K562 (cell line): ENCODE data around the gene MAP3K6. TPM values are rescaled to one million over a fixed set of nuclear protein-coding genes. Genes with fewer than 3 reads are reported as not detected.
A peak's percentile ranks its signal among the peaks of the same experiment; 100 is the strongest.

Source experiments
- CHD2 ChIP-seq: IDR thresholded peaks from 2 replicates; pipeline ENCODE4 v1.6.1; 2011; ENCODE audit warnings: low read depth, low read length
- CTBP1 ChIP-seq: fragments of 450-650 bp; IDR thresholded peaks from 2 replicates; pipeline ENCODE4 v1.6.1; 2016; ENCODE audit warnings: borderline replicate concordance
- HIVEP1 ChIP-seq: fragments of 250-450 bp; sonication (Bioruptor Pico); IDR thresholded peaks from 2 replicates; pipeline ENCODE4 v1.4.0; 2020; ENCODE audit warnings: mild to moderate bottlenecking
- HNRNPH1 ChIP-seq: fragments of 200-400 bp; formaldehyde crosslinking; optimal IDR thresholded peaks from 2 replicates; pipeline ENCODE3; 2017; ENCODE audit warnings: low read depth, mild to moderate bottlenecking, low read length, moderate library complexity
- IFI16 ChIP-seq: fragments of 250-450 bp; sonication (Bioruptor Pico); IDR thresholded peaks from 2 replicates; pipeline ENCODE4 v2.1.2; 2022; ENCODE audit warnings: mild to moderate bottlenecking, inconsistent platforms
- KLF1 ChIP-seq: fragments of 450-650 bp; IDR thresholded peaks from 2 replicates; pipeline ENCODE4 v1.6.1; 2016; ENCODE audit warnings: missing genetic modification characterization, missing compliant biosample characterization
- LEF1 ChIP-seq: fragments of 450-650 bp; IDR thresholded peaks from 2 replicates; pipeline ENCODE4 v1.6.1; 2016; ENCODE audit warnings: mild to moderate bottlenecking
- MED1 ChIP-seq: sonication (generic); formaldehyde crosslinking; IDR thresholded peaks from 2 replicates; pipeline ENCODE4 v1.8.1; 2023; ENCODE audit warnings: missing genetic modification reagents, borderline replicate concordance
- MXD1 ChIP-seq: fragments of 250-450 bp; sonication (Bioruptor Pico); IDR thresholded peaks from 2 replicates; pipeline ENCODE4 v1.8.0; 2021; ENCODE audit warnings: borderline replicate concordance, mild to moderate bottlenecking, moderate library complexity; ENCODE audit not compliant: poor library complexity, severe bottlenecking
- NFXL1 ChIP-seq: fragments of 450-650 bp; formaldehyde crosslinking; IDR thresholded peaks from 2 replicates; pipeline ENCODE4 v1.4.0; 2021; ENCODE audit warnings: mild to moderate bottlenecking
- PCBP2 ChIP-seq: fragments of 200-400 bp; formaldehyde crosslinking; IDR thresholded peaks from 2 replicates; pipeline ENCODE4 v1.6.1; 2018; ENCODE audit warnings: low read length, low read depth, mild to moderate bottlenecking, moderate library complexity; ENCODE audit not compliant: poor library complexity, severe bottlenecking
- SIRT6 ChIP-seq: IDR thresholded peaks from one replicate; pipeline ENCODE4 v1.6.1; 2012; ENCODE audit warnings: low read depth, mild to moderate bottlenecking, control low read depth, inconsistent platforms, low read length, moderate library complexity
- SRSF7 ChIP-seq: fragments of 200-400 bp; formaldehyde crosslinking; optimal IDR thresholded peaks from 2 replicates; pipeline ENCODE3; 2017; ENCODE audit warnings: mild to moderate bottlenecking, low read depth, low read length
- TSHZ1 ChIP-seq: fragments of 250-450 bp; sonication (Bioruptor Pico); IDR thresholded peaks from 2 replicates; pipeline ENCODE4 v1.4.0; 2020; ENCODE audit warnings: mild to moderate bottlenecking, moderate library complexity
- U2AF2 ChIP-seq: fragments of 200-400 bp; formaldehyde crosslinking; optimal IDR thresholded peaks from 2 replicates; pipeline ENCODE3; 2017; ENCODE audit warnings: low read depth, mild to moderate bottlenecking, low read length
- UBTF ChIP-seq, 2 experiments: IDR thresholded peaks; 2 replicates each; pipeline ENCODE4 v1.6.1; 2012; ENCODE audit warnings: improper control_type of control experiment in 2 of 2, low read depth in 2 of 2, low read length in 2 of 2, borderline replicate concordance in 1 of 2
- ZNF830 ChIP-seq: fragments of 250-450 bp; sonication (Bioruptor Pico); IDR thresholded peaks from 2 replicates; pipeline ENCODE4 v1.5.0; 2021; ENCODE audit warnings: mild to moderate bottlenecking
- polyA plus RNA-seq, 8 experiments: library from polyadenylated mRNA; depleted of rRNA in 4 of 8; stranded (reverse) in 5 of 8; unstranded in 3 of 8; fragments of >200 nt; fragmentation: Nextera tagmentation in 2 of 8; fragmentation: Illumina TruSeq in 1 of 8; extraction: Ambion mirVana in 2 of 8; extraction: Trizol in 1 of 8; gene quantifications; 2 replicates each; pipeline versions ENCODE4 v1.2.1 to v1.2.3, GENCODE V29; 2011 to 2014; ENCODE audit warnings: inconsistent platforms in 1 of 8, missing spikeins in 1 of 8
- total RNA-seq, 7 experiments: library from RNA; depleted of rRNA in 6 of 7; stranded (reverse); fragments of >200 nt in 6 of 7; fragmentation: Illumina TruSeq in 2 of 7; extraction: Trizol in 2 of 7; gene quantifications; 2 replicates each; pipeline versions ENCODE4 v1.2.1 to v1.2.3, GENCODE V29; 2011 to 2021; ENCODE audit warnings: low replicate concordance in 1 of 7
- TF ChIP-seq, protein P1 (sequence below): fragments of 450-650 bp; IDR thresholded peaks from 2 replicates; pipeline ENCODE4 v1.6.1; 2017; ENCODE audit warnings: mild to moderate bottlenecking, moderate library complexity
- TF ChIP-seq, protein P2 (sequence below): sonication (generic); formaldehyde crosslinking; IDR thresholded peaks from 2 replicates; pipeline ENCODE4 v1.8.0; 2022; ENCODE audit warnings: mild to moderate bottlenecking, missing genetic modification reagents

The MAP3K6 gene
- total and polyA plus RNA-seq, 9 of the 15 experiments (the other 6 are each of a cell fraction or from before 2014, with no cell fraction given), result 0.99 to 21.9 (median 7.0) TPM

DNA sequence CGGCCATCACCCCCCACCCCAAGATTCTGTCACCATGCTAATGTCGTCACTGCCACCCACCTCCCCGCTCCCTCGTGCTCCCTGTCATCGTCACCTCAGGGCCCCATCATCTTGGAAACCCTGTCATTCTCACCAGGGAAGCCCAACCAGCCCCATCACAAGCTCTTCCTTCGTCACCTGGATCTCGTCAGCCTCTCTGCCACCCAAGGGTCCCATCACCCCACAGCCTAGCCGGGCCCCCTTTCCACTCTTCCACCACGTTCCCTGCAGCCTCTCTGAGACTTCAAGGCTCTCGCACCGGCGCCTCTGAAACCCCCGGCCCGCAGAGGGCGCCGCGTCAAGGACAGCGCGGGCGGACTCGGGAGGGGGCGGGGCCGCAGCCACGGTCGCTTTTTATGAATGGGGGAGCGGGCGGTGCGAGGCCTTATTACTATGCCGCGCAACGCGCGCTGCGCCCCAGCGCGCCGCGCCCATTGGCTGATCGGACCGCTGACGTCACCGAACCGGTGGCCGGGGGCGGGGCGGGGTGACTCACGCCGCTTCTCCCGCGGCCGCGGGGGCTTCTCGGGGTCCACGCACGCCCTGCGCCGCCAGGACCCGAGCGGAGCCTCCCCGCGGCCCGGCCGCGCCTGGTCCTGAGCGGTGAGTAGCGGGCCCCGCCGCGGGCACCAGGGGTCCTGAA lies 25.5 kb upstream of the MAP3K6 start, which contains the start of gene GPR3 (continued):
- TF ChIP-seq, protein P1, sequence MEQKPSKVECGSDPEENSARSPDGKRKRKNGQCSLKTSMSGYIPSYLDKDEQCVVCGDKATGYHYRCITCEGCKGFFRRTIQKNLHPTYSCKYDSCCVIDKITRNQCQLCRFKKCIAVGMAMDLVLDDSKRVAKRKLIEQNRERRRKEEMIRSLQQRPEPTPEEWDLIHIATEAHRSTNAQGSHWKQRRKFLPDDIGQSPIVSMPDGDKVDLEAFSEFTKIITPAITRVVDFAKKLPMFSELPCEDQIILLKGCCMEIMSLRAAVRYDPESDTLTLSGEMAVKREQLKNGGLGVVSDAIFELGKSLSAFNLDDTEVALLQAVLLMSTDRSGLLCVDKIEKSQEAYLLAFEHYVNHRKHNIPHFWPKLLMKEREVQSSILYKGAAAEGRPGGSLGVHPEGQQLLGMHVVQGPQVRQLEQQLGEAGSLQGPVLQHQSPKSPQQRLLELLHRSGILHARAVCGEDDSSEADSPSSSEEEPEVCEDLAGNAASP, result no peak
- TF ChIP-seq HNRNPH1 (no peak), U2AF2 (no peak), PCBP2 (no peak), TSHZ1 (CRISPR knock-in tag) (no peak), LEF1 (peak; percentile 19; the same call in 1 of the 2 replicates), SIRT6 (no peak), NFXL1 (CRISPR knock-in tag) (no peak), MED1 (no peak), SRSF7 (no peak), ZNF830 (CRISPR knock-in tag) (0 out of 2 replicates have a peak, but pooled peaks have one; percentile 54), CHD2 (peak; percentile 61), IFI16 (CRISPR knock-in tag) (no peak), HIVEP1 (CRISPR knock-in tag) (no peak), CTBP1 (peak; percentile 87), MXD1 (CRISPR knock-in tag) (no peak), UBTF (IDR thresholded peaks at IDR 0.05; ENCODE audit: borderline replicate concordance in 1 of 2, low read depth in 2 of 2, low read length in 2 of 2) (peak in 1 of 2 experiments; percentile 49; a peak in 1 of 4 replicates), KLF1 (no peak)
- TF ChIP-seq, protein P2, sequence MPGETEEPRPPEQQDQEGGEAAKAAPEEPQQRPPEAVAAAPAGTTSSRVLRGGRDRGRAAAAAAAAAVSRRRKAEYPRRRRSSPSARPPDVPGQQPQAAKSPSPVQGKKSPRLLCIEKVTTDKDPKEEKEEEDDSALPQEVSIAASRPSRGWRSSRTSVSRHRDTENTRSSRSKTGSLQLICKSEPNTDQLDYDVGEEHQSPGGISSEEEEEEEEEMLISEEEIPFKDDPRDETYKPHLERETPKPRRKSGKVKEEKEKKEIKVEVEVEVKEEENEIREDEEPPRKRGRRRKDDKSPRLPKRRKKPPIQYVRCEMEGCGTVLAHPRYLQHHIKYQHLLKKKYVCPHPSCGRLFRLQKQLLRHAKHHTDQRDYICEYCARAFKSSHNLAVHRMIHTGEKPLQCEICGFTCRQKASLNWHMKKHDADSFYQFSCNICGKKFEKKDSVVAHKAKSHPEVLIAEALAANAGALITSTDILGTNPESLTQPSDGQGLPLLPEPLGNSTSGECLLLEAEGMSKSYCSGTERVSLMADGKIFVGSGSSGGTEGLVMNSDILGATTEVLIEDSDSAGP, result no peak
